Endothelial cell (in vitro differentiated cells): ENCODE data around the gene ZNHIT3. TPM values are rescaled to one million over a fixed set of nuclear protein-coding genes. Genes with fewer than 3 reads are reported as not detected.

Experiments
- DNase-seq: peaks from one replicate; pipeline ENCODE4 v3.0.0; 2021; ENCODE audit warnings: low spot score
- H3K27ac Mint-ChIP-seq: one replicate; pipeline ENCODE4 v1.8.0; 2021; ENCODE audit warnings: mixed read lengths, inconsistent platforms; ENCODE audit not compliant: unreplicated experiment
- H3K27me3 Mint-ChIP-seq: one replicate; pipeline ENCODE4 v1.8.0; 2021; ENCODE audit warnings: mild to moderate bottlenecking, moderate library complexity, mixed read lengths, inconsistent platforms; ENCODE audit not compliant: unreplicated experiment
- H3K36me3 Mint-ChIP-seq: one replicate; pipeline ENCODE4 v1.8.0; 2021; ENCODE audit warnings: mild to moderate bottlenecking, low read depth, mixed read lengths, inconsistent platforms; ENCODE audit not compliant: unreplicated experiment
- H3K4me1 Mint-ChIP-seq: one replicate; pipeline ENCODE4 v1.8.0; 2021; ENCODE audit warnings: mild to moderate bottlenecking, mixed read lengths, inconsistent platforms; ENCODE audit not compliant: unreplicated experiment
- H3K4me3 Mint-ChIP-seq: one replicate; pipeline ENCODE4 v1.8.0; 2021; ENCODE audit warnings: mild to moderate bottlenecking, mixed read lengths, inconsistent platforms; ENCODE audit not compliant: unreplicated experiment
- H3K9me3 Mint-ChIP-seq: one replicate; pipeline ENCODE4 v1.8.0; 2021; ENCODE audit warnings: mixed read lengths, inconsistent platforms; ENCODE audit not compliant: unreplicated experiment
- total RNA-seq: library from RNA; stranded (reverse); fragmentation: NEBNext Ultra II Directional; extraction: Animal tissue kit (Norgen Biotek cat#: 25700); gene quantifications from one replicate; pipeline ENCODE4 v1.2.1, GENCODE V29; 2021; ENCODE audit not compliant: unreplicated experiment
- TF ChIP-seq, protein P1 (sequence below): fragments of 200-600 bp; sonication (generic); IDR thresholded peaks from one replicate; pipeline ENCODE4 v1.5.0; 2021; ENCODE audit warnings: antibody characterized with exemption; ENCODE audit not compliant: unreplicated experiment

The ZNHIT3 gene
- total RNA-seq, 1 donor from 2014 or later = 46.9 TPM

DNA sequence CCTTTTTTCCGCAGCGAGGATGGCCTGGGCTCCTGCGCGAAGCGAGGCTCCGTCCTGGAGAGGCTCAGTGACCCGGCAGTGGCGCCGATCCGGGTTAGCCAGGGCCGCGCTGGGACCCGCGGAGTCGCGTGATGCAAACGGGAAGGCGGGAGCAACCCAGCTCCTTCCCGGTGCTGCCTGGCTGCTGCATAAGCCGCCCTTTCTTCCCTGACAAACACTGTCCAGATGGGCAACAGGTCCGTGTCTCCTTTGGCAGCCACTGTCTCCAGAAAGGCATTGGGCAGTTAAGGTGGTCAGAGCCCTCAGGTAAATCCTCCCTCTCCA lies 21.8 kb upstream of the ZNHIT3 start:
- Mint-ChIP-seq H3K9me3 (no peaks in the 10 kb centered on the region), H3K4me3 (no peak overlapping the region), H3K36me3 (no peaks in the 10 kb centered on the region), H3K27ac (no peak overlapping the region), H3K27me3 (peaks cover 6% of the 10 kb centered on the region), H3K4me1 (no peaks in the 10 kb centered on the region)
- TF ChIP-seq, protein P1, sequence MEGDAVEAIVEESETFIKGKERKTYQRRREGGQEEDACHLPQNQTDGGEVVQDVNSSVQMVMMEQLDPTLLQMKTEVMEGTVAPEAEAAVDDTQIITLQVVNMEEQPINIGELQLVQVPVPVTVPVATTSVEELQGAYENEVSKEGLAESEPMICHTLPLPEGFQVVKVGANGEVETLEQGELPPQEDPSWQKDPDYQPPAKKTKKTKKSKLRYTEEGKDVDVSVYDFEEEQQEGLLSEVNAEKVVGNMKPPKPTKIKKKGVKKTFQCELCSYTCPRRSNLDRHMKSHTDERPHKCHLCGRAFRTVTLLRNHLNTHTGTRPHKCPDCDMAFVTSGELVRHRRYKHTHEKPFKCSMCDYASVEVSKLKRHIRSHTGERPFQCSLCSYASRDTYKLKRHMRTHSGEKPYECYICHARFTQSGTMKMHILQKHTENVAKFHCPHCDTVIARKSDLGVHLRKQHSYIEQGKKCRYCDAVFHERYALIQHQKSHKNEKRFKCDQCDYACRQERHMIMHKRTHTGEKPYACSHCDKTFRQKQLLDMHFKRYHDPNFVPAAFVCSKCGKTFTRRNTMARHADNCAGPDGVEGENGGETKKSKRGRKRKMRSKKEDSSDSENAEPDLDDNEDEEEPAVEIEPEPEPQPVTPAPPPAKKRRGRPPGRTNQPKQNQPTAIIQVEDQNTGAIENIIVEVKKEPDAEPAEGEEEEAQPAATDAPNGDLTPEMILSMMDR = no peak
- no peak for DNase-seq

DNA sequence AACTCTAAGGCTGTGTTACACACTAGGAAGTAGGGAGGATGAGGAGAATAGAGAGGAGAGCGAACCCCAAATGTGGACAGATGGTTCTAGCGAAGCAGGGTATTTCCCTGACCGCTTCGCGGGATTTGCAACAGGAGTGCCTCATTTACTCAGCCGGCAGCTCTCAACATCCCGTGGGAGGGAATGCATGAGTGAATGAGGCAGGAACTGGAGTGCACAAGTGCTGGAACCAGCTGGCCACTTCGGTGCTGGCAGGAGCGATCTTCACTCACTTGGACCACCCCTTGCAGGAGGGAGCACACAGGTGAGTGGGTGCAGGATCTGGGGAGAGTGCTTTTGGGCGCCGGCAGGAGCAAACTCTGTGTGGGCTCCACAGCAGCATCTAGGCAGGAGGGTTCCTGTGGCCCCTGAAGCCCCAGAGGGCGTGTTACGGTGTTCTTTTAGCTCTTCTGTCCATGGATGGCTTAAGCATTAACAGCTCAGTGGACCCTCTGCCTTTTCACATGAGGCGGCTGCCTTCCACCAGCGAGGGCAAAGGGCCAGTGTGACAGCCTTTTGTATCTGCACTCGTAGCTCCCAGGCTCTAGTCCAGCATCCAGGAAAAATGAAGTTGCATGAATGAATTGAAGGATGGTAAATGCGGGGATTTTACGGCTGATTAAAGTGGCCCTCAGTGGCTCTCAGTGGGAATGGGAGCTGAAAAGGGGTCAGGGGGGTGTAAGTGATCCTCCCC lies 17.4 kb upstream of the ZNHIT3 start:
- TF ChIP-seq, protein P1 = no peak
- no peaks in the 10 kb centered on the region for H3K9me3 Mint-ChIP-seq
- no peaks in the 10 kb centered on the region for H3K36me3 Mint-ChIP-seq
- DNase-seq = no peak
- H3K4me3 Mint-ChIP-seq = no peak overlapping the region
- no peaks in the 10 kb centered on the region for H3K4me1 Mint-ChIP-seq
- no peak overlapping the region for H3K27ac Mint-ChIP-seq
- H3K27me3 Mint-ChIP-seq = peaks cover 6% of the 10 kb centered on the region

DNA sequence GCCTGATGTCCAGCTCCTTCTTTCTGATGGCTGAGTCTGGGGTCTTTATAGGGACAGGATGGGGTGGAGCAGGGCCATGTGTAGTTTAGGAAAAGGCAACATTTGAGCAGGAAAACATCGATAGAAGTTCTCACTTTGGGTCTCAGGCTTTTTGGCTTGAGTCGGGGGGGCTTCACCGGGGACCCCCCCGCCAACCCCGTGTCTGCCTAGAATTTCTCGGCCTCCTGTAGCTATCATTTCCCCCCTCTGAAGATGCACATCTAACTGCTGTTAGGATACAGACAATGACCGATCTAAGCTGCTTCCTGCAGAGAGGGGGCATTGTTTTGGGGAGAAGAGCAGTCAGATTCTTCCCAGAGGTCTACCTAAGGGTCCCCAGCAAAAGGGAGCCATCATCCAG lies 16.7 kb upstream of the ZNHIT3 start:
- TF ChIP-seq, protein P1 = no peak
- no peak for DNase-seq
- no peak overlapping the region for H3K4me3 Mint-ChIP-seq
- no peaks in the 10 kb centered on the region for H3K4me1 Mint-ChIP-seq
- no peaks in the 10 kb centered on the region for H3K36me3 Mint-ChIP-seq
- H3K9me3 Mint-ChIP-seq = no peaks in the 10 kb centered on the region
- H3K27me3 Mint-ChIP-seq = peaks cover 6% of the 10 kb centered on the region
- H3K27ac Mint-ChIP-seq = no peak overlapping the region

DNA sequence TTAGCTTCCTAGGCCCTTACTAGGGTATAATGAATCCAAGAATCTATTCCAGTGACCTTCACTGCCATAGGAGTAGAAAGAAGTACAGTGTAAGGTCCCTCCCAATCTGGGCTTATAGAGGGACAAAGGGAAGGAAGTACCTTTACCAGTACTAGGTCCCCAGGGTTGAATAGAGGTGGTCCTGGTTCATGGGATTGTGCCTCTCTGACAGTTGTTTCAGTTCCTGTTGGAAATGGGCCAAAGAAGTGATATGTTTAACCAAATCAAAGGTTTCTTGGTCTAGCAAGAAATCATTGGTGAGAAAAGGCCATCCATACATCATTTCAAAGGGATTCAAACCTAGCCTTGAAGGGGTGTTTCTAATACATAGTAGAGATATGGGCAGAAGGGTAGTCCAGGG lies 16.0 kb upstream of the ZNHIT3 start:
- H3K36me3 Mint-ChIP-seq = no peaks in the 10 kb centered on the region
- TF ChIP-seq, protein P1 = no peak
- H3K27ac Mint-ChIP-seq = no peak overlapping the region
- peaks cover 5% of the 10 kb centered on the region for H3K27me3 Mint-ChIP-seq
- no peak overlapping the region for H3K4me3 Mint-ChIP-seq
- H3K9me3 Mint-ChIP-seq = no peaks in the 10 kb centered on the region
- H3K4me1 Mint-ChIP-seq = no peaks in the 10 kb centered on the region
- no peak for DNase-seq

DNA sequence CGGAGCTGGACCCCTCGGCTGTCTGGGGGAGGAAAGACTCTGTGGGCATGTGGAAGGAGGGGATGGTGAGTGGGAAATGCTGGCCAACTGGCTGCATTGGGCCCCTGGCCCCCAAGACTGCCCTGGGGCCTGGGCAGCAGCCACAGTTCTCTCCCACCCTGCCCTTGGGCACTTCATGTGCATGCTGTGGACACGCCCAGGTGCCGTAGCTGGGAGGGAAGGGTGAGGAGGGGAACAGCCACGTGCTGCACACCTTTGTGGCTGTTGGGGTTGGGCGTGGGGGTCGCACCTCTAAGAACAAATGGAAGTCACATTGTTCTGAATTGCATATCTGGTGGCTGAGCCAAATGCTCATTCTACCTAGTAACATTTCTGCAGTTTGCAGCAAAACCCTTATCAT lies 11.9 kb upstream of the ZNHIT3 start:
- H3K27me3 Mint-ChIP-seq = peaks cover 2% of the 10 kb centered on the region
- no peak overlapping the region for H3K4me3 Mint-ChIP-seq
- TF ChIP-seq, protein P1 = no peak
- H3K4me1 Mint-ChIP-seq = no peaks in the 10 kb centered on the region
- no peak overlapping the region for H3K27ac Mint-ChIP-seq
- H3K9me3 Mint-ChIP-seq = no peaks in the 10 kb centered on the region
- no peak for DNase-seq
- no peaks in the 10 kb centered on the region for H3K36me3 Mint-ChIP-seq
